ENCODE data around the gene IFNAR1.

- TF ChIP-seq CTCF (conservative IDR thresholded peaks at IDR 0.05 in 1 of 2, IDR thresholded peaks at IDR 0.05 in 1 of 2; ENCODE audit: low read depth in 1 of 2, low read length in 2 of 2) (peak; percentile 53 to 69), EZH2 (IDR thresholded peaks at IDR 0.05; ENCODE audit: low read length, missing control alignments) (no peak)
Measured at GRCh38 chr21:33374450-33375096, 49.8 kb downstream of the IFNAR1 start.

All from fibroblast of lung (primary cell).